Measurements from ENCODE around the gene NUP42. TPM values are rescaled to one million over a fixed set of nuclear protein-coding genes. Genes with fewer than 3 reads are reported as not detected.

Gene NUP42, protein sequence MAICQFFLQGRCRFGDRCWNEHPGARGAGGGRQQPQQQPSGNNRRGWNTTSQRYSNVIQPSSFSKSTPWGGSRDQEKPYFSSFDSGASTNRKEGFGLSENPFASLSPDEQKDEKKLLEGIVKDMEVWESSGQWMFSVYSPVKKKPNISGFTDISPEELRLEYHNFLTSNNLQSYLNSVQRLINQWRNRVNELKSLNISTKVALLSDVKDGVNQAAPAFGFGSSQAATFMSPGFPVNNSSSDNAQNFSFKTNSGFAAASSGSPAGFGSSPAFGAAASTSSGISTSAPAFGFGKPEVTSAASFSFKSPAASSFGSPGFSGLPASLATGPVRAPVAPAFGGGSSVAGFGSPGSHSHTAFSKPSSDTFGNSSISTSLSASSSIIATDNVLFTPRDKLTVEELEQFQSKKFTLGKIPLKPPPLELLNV
- total RNA-seq (2022; extraction: Qiagen RNA extraction; ENCODE audit: low read depth), result 25.2 to 31.1 TPM (median 27.4 TPM) in 5 replicates

DNA sequence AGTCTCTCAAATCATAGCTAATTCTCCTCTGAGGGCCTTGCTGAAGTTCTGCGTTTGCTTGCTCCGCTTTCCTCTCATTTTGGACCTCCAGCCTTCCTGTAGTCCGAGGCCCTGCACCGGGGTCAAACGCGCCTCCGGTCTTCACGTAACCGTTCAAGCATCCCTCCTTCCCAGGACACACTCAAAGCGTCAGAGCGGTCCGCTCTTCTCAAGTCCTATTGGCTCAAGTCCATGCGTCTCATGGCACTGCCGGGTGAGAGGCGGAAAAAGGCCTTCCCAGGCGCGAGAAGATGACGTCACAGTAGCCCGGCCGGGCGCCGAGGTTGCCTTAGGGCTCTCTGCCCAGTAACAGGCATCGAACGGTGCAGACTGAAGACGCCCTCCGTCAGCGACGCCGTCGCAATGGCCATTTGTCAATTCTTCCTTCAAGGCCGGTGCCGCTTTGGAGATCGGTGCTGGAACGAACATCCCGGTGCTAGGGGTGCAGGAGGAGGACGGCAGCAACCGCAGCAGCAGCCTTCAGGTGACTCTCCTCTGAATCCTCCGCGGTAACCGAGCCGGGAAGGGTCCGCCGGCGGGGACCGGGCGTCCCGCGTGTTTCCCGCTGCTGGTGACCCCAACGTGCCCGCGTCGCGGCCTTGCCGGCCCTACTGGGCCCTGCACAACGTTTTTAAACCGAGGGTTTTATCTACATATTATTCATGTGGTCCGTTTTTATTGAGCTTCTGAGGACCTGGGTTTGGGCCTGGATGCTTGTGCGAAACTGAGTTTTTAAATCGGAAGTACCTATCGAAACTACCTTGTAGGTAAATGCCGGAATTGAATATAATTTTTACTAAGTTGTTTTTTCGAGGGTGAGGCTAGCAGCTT is at the start of gene NUP42:
Gene NUP42 (plus strand): TSS at position 365 of the 870 bp plus-strand sequence. CDS start 38 bp downstream, at position 403.

DNA sequence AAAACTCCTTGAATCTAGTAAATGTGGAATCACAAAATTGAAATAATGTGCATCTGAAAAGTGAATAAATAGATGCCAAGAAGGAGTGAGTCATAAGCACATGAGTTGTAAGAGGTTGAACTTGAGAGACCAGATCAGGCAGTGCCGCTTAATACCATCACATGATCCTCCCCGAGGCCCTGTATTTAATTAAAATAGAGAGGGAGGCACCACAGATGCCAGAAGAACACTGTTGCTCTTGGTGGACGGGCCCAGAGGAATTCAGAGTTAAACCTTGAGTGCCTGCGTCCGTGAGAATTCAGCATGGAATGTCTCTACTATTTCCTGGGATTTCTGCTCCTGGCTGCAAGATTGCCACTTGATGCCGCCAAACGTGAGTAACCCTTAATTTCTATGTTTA is 64.7 kb downstream of the NUP42 start, which contains the start of gene GPNMB:
Gene GPNMB (plus strand): TSS at position 221 of the 400 bp plus-strand sequence. CDS start 83 bp downstream, at position 304.

Other genes with a start within 250 kb of the NUP42 start
- gene HYCC1, start 167.9 kb upstream of the NUP42 start, total RNA-seq (2022; extraction: Qiagen RNA extraction; ENCODE audit: low read depth), result 15.9 to 25.1 TPM (median 20.6 TPM) in 5 replicates
- 17.6 to 27.1 TPM (median 23.5 TPM) in 5 replicates for gene KLHL7, start 76.3 kb upstream of the NUP42 start, total RNA-seq (2022; extraction: Qiagen RNA extraction; ENCODE audit: low read depth)
- 2.0 to 3.2 TPM (median 2.7 TPM) in 5 replicates for gene GPNMB, start 64.7 kb downstream of the NUP42 start, total RNA-seq (2022; extraction: Qiagen RNA extraction; ENCODE audit: low read depth)
- 63.5 to 84.8 TPM (median 83.1 TPM) in 5 replicates for gene MALSU1, start 117.3 kb downstream of the NUP42 start, total RNA-seq (2022; extraction: Qiagen RNA extraction; ENCODE audit: low read depth)